Measurements from ENCODE around the gene CFAP52. TPM values are rescaled to one million over a fixed set of nuclear protein-coding genes. Genes with fewer than 3 reads are reported as not detected.

CFAP52 gene
- total RNA-seq, 1 experiment from 2014 or later = not detected

DNA sequence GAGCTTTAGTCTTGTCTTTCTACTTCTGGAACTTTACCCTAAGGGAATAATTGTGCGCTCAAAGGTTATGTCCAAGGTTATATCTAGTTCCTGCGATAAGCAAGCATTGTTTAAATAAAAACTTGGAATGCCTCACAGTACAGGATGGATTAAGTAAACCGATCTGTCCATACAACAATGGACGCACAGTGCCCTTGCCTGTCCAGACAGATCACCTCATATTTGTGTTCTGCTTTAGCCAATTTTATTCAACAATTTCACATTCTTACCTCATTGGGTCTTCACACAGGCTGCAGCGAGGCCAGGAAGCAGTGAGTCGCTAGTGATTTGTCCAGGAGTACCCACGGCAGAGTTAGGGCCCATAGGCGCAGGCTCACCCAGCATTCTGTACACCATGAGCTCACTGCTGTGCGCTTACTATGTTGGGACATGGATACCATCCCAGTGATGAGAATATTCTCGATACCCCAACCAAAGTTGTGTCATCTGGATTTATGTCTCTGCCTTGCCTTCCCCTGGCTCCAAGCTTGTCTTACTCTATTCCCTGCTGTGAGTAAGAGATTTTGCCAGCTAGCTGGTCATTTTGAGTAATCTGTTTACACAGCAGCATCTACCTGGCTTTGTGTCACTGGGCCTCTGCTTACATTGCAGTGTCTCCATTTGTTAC is 108.6 kb downstream of the CFAP52 start:
- CTCF ChIA-PET = interaction anchor here (1.6 kb wide), 1 partner anchor 108 kb away, joined by 4 read pairs; no protein-coding TSS in a partner anchor
- H3K9ac ChIP-seq (ENCODE audit: low read length) = no peak overlapping the region

More for the DNA sequence above, 108.6 kb downstream of the CFAP52 start:
- no peaks in the 10 kb centered on the region for H3K9me2 ChIP-seq (ENCODE audit: insufficient read depth)
- POLR2A ChIA-PET = no interaction called here
- RAD21 ChIA-PET (ENCODE audit: low non-redundant PET in 1 of 2, low total read pairs in 2 of 2, uncharacterized antibody in 2 of 2, unreplicated experiment in 2 of 2) = no interaction called here
- ATAC-seq (no peak), DNase-seq (ENCODE audit: low read depth, low spot score) (no peak)
- no peak overlapping the region for H3K4me2 ChIP-seq (ENCODE audit: low read length)
- no peak overlapping the region for H3K27ac ChIP-seq (ENCODE audit: low read depth, low read length)
- H2AFZ ChIP-seq (ENCODE audit: low read depth, low read length, poor library complexity, severe bottlenecking) = no peak overlapping the region
- no peak for TF ChIP-seq SRF (IDR thresholded peaks at IDR 0.05; ENCODE audit: low read depth)
- no peak for TF ChIP-seq CEBPB (IDR thresholded peaks at IDR 0.05; ENCODE audit: low read depth)
- H4K20me1 ChIP-seq (ENCODE audit: insufficient read depth) = no peaks in the 10 kb centered on the region
- no peaks in the 10 kb centered on the region for H3K4me1 ChIP-seq (ENCODE audit: control insufficient read depth in 1 of 2, insufficient read depth in 2 of 2, low read length in 2 of 2)
- no peak overlapping the region for H3K4me3 ChIP-seq (replicated peaks in 1 of 2; ENCODE audit: low read depth in 1 of 2, low read length in 2 of 2)
- no peaks in the 10 kb centered on the region for H3K79me2 ChIP-seq (ENCODE audit: insufficient read depth, low read length)
- H3K9me3 ChIP-seq (ENCODE audit: control insufficient read depth in 1 of 2, insufficient read depth in 1 of 2, low read depth in 1 of 2, low read length in 2 of 2) = peaks cover 3 to 7% of the 10 kb centered on the region in 2 experiments; a peak in 2 of 4 replicates
- no peaks in the 10 kb centered on the region for H3K27me3 ChIP-seq (ENCODE audit: insufficient read depth, low read length)
- no TSS peak for BruUV-seq (replicated peaks)
- intact Hi-C loops (cut with micrococcal nuclease) = no loop called here
- H3K36me3 ChIP-seq (ENCODE audit: control insufficient read depth in 1 of 2, insufficient read depth in 2 of 2, low read length in 2 of 2) = peaks cover 0 to 6% of the 10 kb centered on the region in 2 experiments; a peak in 1 of 4 replicates

Other genes starting within 250 kb of the CFAP52 start
- 38.8 TPM for gene STX8, start 822 bp upstream of the CFAP52 start, total RNA-seq (2021; ENCODE audit: unreplicated experiment)
- 8.0 TPM for gene USP43, start 68.9 kb downstream of the CFAP52 start, total RNA-seq (2021; ENCODE audit: unreplicated experiment)
- not detected for gene DHRS7C, start 214.9 kb downstream of the CFAP52 start, total RNA-seq (2021; ENCODE audit: unreplicated experiment)
- gene GSG1L2, start 245.4 kb downstream of the CFAP52 start, total RNA-seq (2021; ENCODE audit: unreplicated experiment) = not detected
- gene GLP2R, start 249.3 kb downstream of the CFAP52 start, total RNA-seq (2021; ENCODE audit: unreplicated experiment) = not detected